Body of pancreas (tissue), 4 donors: Measurements from ENCODE around the gene UNC119B. TPM values are rescaled to one million over a fixed set of nuclear protein-coding genes. Genes with fewer than 3 reads are reported as not detected.

Source experiments
- ATAC-seq: fragments of 150-250 bp; one replicate; pipeline ENCODE4 v1.9.1; 2016
- DNase-seq, 4 donors: peaks; one replicate each; pipeline ENCODE4 v3.0.0-alpha.2; 2019
- H3K27ac ChIP-seq, 4 donors: fragments of 200-600 bp; sonication (generic); 1 replicate in 3 of 4; 2 replicates in 1 of 4; pipeline versions ENCODE4 v1.5.1 to v1.6.1; 2016 to 2019; ENCODE audit warnings: mild to moderate bottlenecking in 1 of 4, mixed read lengths in 1 of 4, moderate library complexity in 1 of 4
- H3K27me3 ChIP-seq, 2 donors: fragments of 200-600 bp; sonication (generic); one replicate each; pipeline ENCODE4 v1.6.0; 2016; ENCODE audit warnings: mild to moderate bottlenecking in 1 of 2
- H3K36me3 ChIP-seq, 2 donors: fragments of 200-600 bp; sonication (generic); replicated peaks in 1 of 2; 2 replicates each; pipeline ENCODE4 v1.5.1; 2016; ENCODE audit warnings: low read depth in 2 of 2; ENCODE audit not compliant: insufficient read depth in 1 of 2
- H3K4me1 ChIP-seq: fragments of 200-600 bp; sonication (generic); one replicate; pipeline ENCODE4 v1.6.0; 2016
- H3K4me3 ChIP-seq, 2 donors: fragments of 200-600 bp; sonication (generic); 1 replicate in 1 of 2; 2 replicates in 1 of 2; pipeline ENCODE4 v1.5.1; 2016 to 2019
- H3K9me3 ChIP-seq, 3 donors: fragments of 200-600 bp; sonication (generic); 1 replicate in 2 of 3; 2 replicates in 1 of 3; pipeline ENCODE4 v1.5.1; 2016
- CTCF ChIP-seq, 7 experiments: fragments of 450-650 bp in 4 of 7; fragments of 200-600 bp in 3 of 7; sonication (generic) in 3 of 7; IDR thresholded peaks; one replicate each; pipeline ENCODE4 v1.5.1; 2016 to 2019; ENCODE audit warnings: antibody characterized with exemption in 7 of 7
- POLR2A ChIP-seq, 3 donors: fragments of 450-650 bp; IDR thresholded peaks; one replicate each; pipeline ENCODE4 v1.6.1; 2016; ENCODE audit warnings: antibody characterized with exemption in 3 of 3, mild to moderate bottlenecking in 2 of 3
- WGBS, 2 donors: methylation state at CpG; one replicate each; pipeline ENCODE4 v1.1.5; 2017; 5-methylcytosine and 5-hydroxymethylcytosine counted together
- intact Hi-C: fragments of 100-400 bp; cut with DNase I; formaldehyde crosslinking; loops from one replicate; pipeline ENCODE4 v1.15.1; 2023
- total RNA-seq, 2 donors: library from RNA; depleted of rRNA; stranded (reverse); fragments of >200 nt; gene quantifications; one replicate each; pipeline ENCODE4 v1.1.0, GENCODE V29; 2016

The UNC119B gene
- total RNA-seq: 10 to 100 TPM in 1 of 2 donors, 1 to 10 TPM in 1; 8.6 to 23.6 TPM

GRCh38 chr12:120710031-120710804, at the start of gene UNC119B:
Gene UNC119B (plus strand): TSS chr12:120710458. CDS start chr12:120710475, 17 bp downstream.
- Histone ChIP-seq H3K4me3 (peak within 1 kb of the TSS; percentile 88 to 95), H3K4me1 (peaks cover 23% of the 10 kb centered on the region), H3K9me3 (no peaks in the 10 kb centered on the region), H3K27ac (peak within 1 kb of the TSS; percentile 37 to 86 (median 76)), H3K27me3 (no peaks in the 10 kb centered on the region), H3K36me3 (peaks cover 0 to 6% of the 10 kb centered on the region in 2 donors)
- TF ChIP-seq CTCF (IDR thresholded peaks at IDR 0.05) (no peak), POLR2A (IDR thresholded peaks at IDR 0.05) (peak; percentile 9 to 35 (median 30))
- WGBS, 2 donors: 0% methylated on average over 39 of the region's 76 CpGs; no CpG with 5 or more reads in 1 of the 2 donors
- intact Hi-C loops: no loop called here
- ATAC-seq (peak; percentile 84), DNase-seq (peak; percentile 49 to 75 (median 56))

- 33 to 56% methylated on average over 2 of the region's 2 CpGs for WGBS, 2 donors
- no peak for ATAC-seq
- intact Hi-C loops: no loop called here
Measured at GRCh38 chr12:120661432-120661831, 48.8 kb upstream of the UNC119B start.

GRCh38 chr12:120662879-120663278, 47.4 kb upstream of the UNC119B start:
- Histone ChIP-seq H3K27me3 (no peaks in the 10 kb centered on the region), H3K27ac (no peak overlapping the region), H3K9me3 (no peaks in the 10 kb centered on the region), H3K4me1 (peaks cover 3% of the 10 kb centered on the region), H3K4me3 (no peak overlapping the region), H3K36me3 (no peaks in the 10 kb centered on the region)
- DNase-seq (no peak), ATAC-seq (no peak)
- TF ChIP-seq CTCF (IDR thresholded peaks at IDR 0.05): no peak
- TF ChIP-seq POLR2A (IDR thresholded peaks at IDR 0.05): no peak
- intact Hi-C loops: no loop called here
- 82 to 93% methylated on average over 3 of the region's 3 CpGs for WGBS, 2 donors

More at GRCh38 chr12:120661432-120661831, 48.8 kb upstream of the UNC119B start:
- DNase-seq: no peak
- Histone ChIP-seq H3K36me3 (no peaks in the 10 kb centered on the region), H3K27me3 (no peaks in the 10 kb centered on the region), H3K27ac (no peak overlapping the region), H3K4me1 (peaks cover 3% of the 10 kb centered on the region), H3K4me3 (no peak overlapping the region), H3K9me3 (no peaks in the 10 kb centered on the region)
- TF ChIP-seq POLR2A (IDR thresholded peaks at IDR 0.05) (no peak), CTCF (IDR thresholded peaks at IDR 0.05) (no peak)

GRCh38 chr12:120663741-120664140, 46.5 kb upstream of the UNC119B start:
- WGBS, 2 donors: 33 to 42% methylated on average over 5 of the region's 5 CpGs
- no peak for ATAC-seq

More at GRCh38 chr12:120663741-120664140, 46.5 kb upstream of the UNC119B start:
- Histone ChIP-seq H3K4me3 (no peak overlapping the region), H3K27ac (no peak overlapping the region), H3K36me3 (no peaks in the 10 kb centered on the region), H3K4me1 (peaks cover 4% of the 10 kb centered on the region), H3K9me3 (no peaks in the 10 kb centered on the region), H3K27me3 (no peaks in the 10 kb centered on the region)
- intact Hi-C loops: no loop called here
- DNase-seq: no peak
- no peak for TF ChIP-seq POLR2A (IDR thresholded peaks at IDR 0.05)
- TF ChIP-seq CTCF (IDR thresholded peaks at IDR 0.05): no peak
